8988T (cell line): ENCODE data around the gene MXRA8.

Source experiments
- DNase-seq: peaks from one replicate; pipeline ENCODE4 v3.0.0; 2011

The MXRA8 gene

GRCh38 chr1:1348420-1349255, 9.7 kb downstream of the MXRA8 start:
- no peak for DNase-seq

- peak; percentile 72 for DNase-seq
Measured at GRCh38 chr1:1347663-1348419, 10.5 kb downstream of the MXRA8 start.

- DNase-seq: no peak
Measured at GRCh38 chr1:1347026-1347595, 11.2 kb downstream of the MXRA8 start.

- no peak for DNase-seq
Measured at GRCh38 chr1:1346501-1346890, 11.9 kb downstream of the MXRA8 start.

- DNase-seq: no peak
Measured at GRCh38 chr1:1345860-1346500, 12.4 kb downstream of the MXRA8 start.

GRCh38 chr1:1345384-1345783, 13.0 kb downstream of the MXRA8 start:
- DNase-seq: no peak

GRCh38 chr1:1344655-1345361, 13.5 kb downstream of the MXRA8 start:
- DNase-seq: peak; percentile 97

GRCh38 chr1:1343811-1344421, 14.4 kb downstream of the MXRA8 start:
- DNase-seq: no peak

- DNase-seq: no peak
Measured at GRCh38 chr1:1342584-1343115, 15.7 kb downstream of the MXRA8 start.

- DNase-seq: no peak
Measured at GRCh38 chr1:1342061-1342562, 16.2 kb downstream of the MXRA8 start.

- no peak for DNase-seq
Measured at GRCh38 chr1:1341549-1342021, 16.8 kb downstream of the MXRA8 start.

- DNase-seq: no peak
Measured at GRCh38 chr1:1340791-1341548, 17.4 kb downstream of the MXRA8 start.

- DNase-seq: no peak
Measured at GRCh38 chr1:1340185-1340584, 18.2 kb downstream of the MXRA8 start.

- DNase-seq: no peak
Measured at GRCh38 chr1:1338278-1338677, 20.1 kb downstream of the MXRA8 start.

- peak; percentile 84 for DNase-seq
Measured at GRCh38 chr1:1337793-1338147, 20.6 kb downstream of the MXRA8 start.

- DNase-seq: no peak
Measured at GRCh38 chr1:1336931-1337792, 21.2 kb downstream of the MXRA8 start.

- DNase-seq: no peak
Measured at GRCh38 chr1:1336446-1336845, 21.9 kb downstream of the MXRA8 start.

GRCh38 chr1:1335792-1336248, 22.5 kb downstream of the MXRA8 start:
- no peak for DNase-seq

GRCh38 chr1:1335283-1335682, 23.1 kb downstream of the MXRA8 start:
- DNase-seq: no peak

GRCh38 chr1:1334835-1335234, 23.5 kb downstream of the MXRA8 start:
- no peak for DNase-seq
